Measurements from ENCODE around the gene DCAF8L1.

DNA sequence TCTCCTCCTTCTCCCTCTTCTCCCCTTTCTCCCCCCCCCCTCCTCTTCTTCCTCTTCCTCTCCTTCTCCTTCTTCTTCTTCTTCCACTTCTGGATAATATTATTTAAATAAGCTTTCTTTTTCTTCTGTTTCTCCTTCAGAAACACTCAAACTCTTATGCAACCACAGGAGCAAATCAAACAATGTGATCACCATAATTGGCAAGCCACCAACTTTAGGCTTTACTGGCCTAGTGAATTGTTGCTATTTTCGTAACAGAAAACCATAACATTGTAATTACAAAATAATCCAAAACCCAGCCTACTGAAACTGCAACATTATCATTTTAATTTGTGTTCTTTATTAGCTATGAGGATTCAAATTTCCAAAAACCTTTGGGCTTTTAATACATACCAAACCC lies 14.3 kb downstream of the DCAF8L1 start:
- TF ChIP-seq POLR2AphosphoS5 (IDR thresholded peaks at IDR 0.05; ENCODE audit: low read depth, low read length) (no peak), POLR2A (IDR thresholded peaks at IDR 0.05; ENCODE audit: low read depth, low read length) (no peak)
